HG03135 (cell line): ENCODE measurements around the gene WDR1.

Source experiments
- ATAC-seq: cut with Tn5 transposase; IDR thresholded peaks from one replicate; pipeline ENCODE4 v1.9.1; 2021; ENCODE audit warnings: mild to moderate bottlenecking, moderate library complexity; ENCODE audit not compliant: unreplicated experiment

WDR1 gene

GRCh38 chr4:10048941-10049697 lies 67.5 kb downstream of the WDR1 start:
- ATAC-seq, result no peak

DNA sequence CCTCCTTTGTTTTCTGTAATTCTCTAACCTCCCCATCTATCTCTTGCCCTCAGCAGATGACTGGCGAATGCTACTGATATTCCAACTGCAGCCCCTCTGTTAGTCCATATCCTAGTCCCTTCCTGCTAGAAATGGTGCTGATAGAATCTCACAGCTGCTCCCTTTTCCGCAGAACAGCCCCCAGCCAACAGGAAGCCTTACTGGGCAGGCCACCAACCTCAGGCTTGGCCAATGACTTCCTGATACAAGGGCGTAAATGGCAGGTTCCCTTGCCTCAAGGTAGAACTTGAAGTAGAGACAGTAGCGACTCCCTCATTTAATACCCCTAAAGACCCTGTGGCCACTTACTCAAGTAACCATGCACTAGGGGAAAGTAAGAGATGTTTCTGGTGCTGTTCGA lies 68.6 kb downstream of the WDR1 start:
- no peak for ATAC-seq

DNA sequence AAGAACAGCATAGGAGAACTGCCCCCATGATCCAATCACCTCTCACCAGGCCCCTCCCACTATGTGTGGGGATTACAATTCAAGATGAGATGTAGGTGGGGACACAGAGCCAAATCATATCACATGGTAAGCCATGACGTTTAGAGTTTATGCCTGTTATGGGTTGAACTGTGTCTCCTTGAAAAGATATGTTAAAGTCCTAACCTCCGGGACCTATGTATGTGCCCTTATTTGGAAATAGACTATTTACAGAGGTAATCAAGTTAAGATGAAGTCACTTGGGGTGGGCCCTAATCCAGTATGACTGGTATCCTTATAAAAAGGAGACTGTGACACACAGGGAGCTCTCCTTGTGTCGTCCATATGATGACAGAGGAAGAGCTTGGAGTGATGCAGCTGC lies 70.1 kb downstream of the WDR1 start:
- no peak for ATAC-seq

GRCh38 chr4:10045481-10045880 lies 71.1 kb downstream of the WDR1 start:
- no peak for ATAC-seq

- ATAC-seq, result no peak
These were observed 75.6 kb downstream of the WDR1 start for GRCh38 chr4:10041036-10041435.

- ATAC-seq, result no peak
These were observed 76.3 kb downstream of the WDR1 start for GRCh38 chr4:10040049-10040892.

GRCh38 chr4:10036807-10037342 lies 79.7 kb downstream of the WDR1 start:
- ATAC-seq, result no peak

- no peak for ATAC-seq
These were observed 81.5 kb downstream of the WDR1 start for GRCh38 chr4:10035130-10035529.

- ATAC-seq, result no peak
These were observed 81.9 kb downstream of the WDR1 start for GRCh38 chr4:10034612-10035104.

GRCh38 chr4:10034136-10034535 lies 82.5 kb downstream of the WDR1 start:
- ATAC-seq, result no peak

DNA sequence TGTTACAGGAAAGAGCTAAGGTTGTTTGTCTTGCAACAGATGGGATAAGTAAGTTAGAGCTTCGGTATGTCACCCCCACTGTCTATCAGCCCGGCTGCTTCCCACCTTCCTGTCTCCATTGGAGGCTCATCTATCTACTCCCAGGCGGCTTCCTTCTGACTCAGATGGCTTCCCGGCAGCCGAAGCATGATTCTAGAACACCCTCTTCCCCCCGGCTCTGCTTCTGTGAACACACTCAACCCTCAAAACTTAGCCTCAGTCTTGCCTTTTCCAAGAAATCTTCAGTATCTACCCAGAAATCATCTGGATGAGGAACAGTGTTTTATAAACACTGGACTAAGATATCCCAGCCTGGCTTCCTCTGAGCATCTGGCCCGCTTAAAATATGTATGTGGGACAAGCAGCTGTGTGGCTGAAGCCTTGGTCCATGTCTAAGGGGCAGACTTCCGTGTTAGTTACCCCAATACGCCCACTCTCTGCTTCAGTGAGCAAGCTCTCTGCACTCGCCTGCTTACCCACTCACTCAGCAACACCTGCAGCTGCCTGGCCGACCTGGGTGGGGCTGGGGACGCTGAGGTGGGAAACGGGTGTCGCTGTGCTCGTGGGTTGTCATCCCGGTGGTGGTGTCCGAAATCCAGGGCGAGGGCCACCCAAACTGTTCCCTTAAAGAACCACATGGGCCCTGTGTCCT lies 83.3 kb downstream of the WDR1 start:
- ATAC-seq, result no peak

- no peak for ATAC-seq
These were observed 84.0 kb downstream of the WDR1 start for GRCh38 chr4:10032625-10033024.

GRCh38 chr4:10031668-10032590 lies 84.7 kb downstream of the WDR1 start:
- no peak for ATAC-seq

GRCh38 chr4:10030972-10031667 lies 85.5 kb downstream of the WDR1 start:
- ATAC-seq, result no peak

- no peak for ATAC-seq
These were observed 87.2 kb downstream of the WDR1 start for GRCh38 chr4:10029403-10029802.

DNA sequence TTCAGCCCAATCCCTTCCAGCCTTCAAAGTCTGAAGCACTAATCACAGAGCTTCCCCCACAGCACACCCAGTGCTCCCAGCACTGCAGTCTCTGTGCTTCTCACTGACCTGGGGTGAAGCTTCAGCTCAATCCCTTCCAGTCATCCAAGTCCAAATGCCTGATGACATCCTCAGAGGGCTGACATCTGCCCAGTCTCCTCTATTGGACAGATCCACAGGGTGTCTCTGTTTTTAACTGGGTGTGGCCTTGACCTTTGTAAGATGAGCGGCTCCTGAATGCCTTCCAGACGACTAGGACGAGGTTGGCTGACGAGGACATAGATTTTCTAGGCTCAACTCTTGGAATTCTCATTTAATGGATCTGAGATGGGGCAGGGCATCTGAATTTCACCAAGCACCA lies 87.7 kb downstream of the WDR1 start:
- ATAC-seq, result no peak

DNA sequence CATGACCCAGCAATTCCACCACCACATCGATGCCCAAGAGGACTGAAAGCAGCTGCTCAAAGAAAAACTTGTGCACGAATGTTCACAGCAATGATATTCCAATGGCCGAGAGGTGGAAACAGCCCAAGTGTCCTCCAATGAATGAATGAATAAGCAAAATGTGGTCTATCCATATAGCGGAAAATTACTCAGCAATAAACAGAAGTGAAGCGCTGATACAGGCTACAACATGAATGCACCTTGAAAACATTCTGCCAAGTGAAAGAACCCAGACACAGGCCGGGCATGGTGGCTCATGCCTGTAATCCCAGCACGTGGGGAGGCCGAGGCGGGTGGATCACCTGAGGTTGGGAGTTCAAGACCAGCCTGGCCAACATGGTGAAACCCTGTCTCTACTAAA lies 90.1 kb downstream of the WDR1 start:
- no peak for ATAC-seq

DNA sequence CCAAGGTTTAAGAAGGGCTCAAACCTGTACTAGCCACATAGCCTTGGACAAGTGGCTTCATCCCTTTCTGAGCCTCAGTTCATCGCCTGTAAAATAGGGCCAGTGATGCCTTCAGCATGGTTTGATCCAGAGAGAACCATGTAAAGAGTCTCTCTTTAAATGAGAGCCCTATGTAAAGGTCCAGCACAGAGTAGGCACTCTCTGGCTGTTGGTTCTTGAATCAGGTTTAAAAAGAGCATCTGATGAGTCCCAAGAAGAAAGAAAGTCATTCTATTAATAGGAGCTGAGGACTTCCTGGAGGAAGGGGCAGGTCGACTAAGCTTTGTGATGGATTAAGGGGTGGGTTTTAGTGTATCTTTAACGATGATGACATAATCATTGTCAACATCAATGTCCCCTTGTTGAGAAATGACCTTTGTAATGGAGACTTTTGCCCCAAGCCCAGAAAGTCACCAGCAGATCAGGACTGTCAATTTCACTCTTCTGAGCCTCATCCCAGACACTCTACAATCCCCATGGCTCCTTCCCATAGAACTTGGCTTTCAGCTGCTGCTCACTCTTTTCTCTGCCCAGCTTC lies 91.3 kb downstream of the WDR1 start:
- ATAC-seq, result no peak
